ENCODE results near the gene ISG20L2.

ISG20L2 gene

GRCh38 chr1:156728599-156729462, at the start of gene ISG20L2:
Gene ISG20L2 (minus strand): TSS chr1:156728766. CDS start chr1:156727652, 1,114 bp downstream.
- peak within 1 kb of the TSS; percentile 100 for H3K4me3 ChIP-seq (ENCODE audit: low read length)
- TF ChIP-seq CTCF (conservative IDR thresholded peaks at IDR 0.05; ENCODE audit: low read length) = 0 out of 2 replicates have a peak, but pooled peaks have one; percentile 9

GRCh38 chr1:156777573-156777972, 49.0 kb upstream of the ISG20L2 start:
- no peak for DNase-seq (ENCODE audit: low read depth)
- H3K4me3 ChIP-seq (ENCODE audit: low read length) = no peak overlapping the region
- TF ChIP-seq CTCF (conservative IDR thresholded peaks at IDR 0.05; ENCODE audit: low read length) = no peak

More at GRCh38 chr1:156728599-156729462, at the start of gene ISG20L2:
- DNase-seq (ENCODE audit: low read depth) = peak; percentile 97

GRCh38 chr1:156776942-156777341, 48.4 kb upstream of the ISG20L2 start:
- TF ChIP-seq CTCF (conservative IDR thresholded peaks at IDR 0.05; ENCODE audit: low read length) = no peak
- H3K4me3 ChIP-seq (ENCODE audit: low read length) = no peak overlapping the region
- no peak for DNase-seq (ENCODE audit: low read depth)

GRCh38 chr1:156775799-156776198, 47.2 kb upstream of the ISG20L2 start:
- no peak overlapping the region for H3K4me3 ChIP-seq (ENCODE audit: low read length)
- TF ChIP-seq CTCF (conservative IDR thresholded peaks at IDR 0.05; ENCODE audit: low read length) = no peak
- DNase-seq (ENCODE audit: low read depth) = no peak

- H3K4me3 ChIP-seq (ENCODE audit: low read length) = no peak overlapping the region
- no peak for TF ChIP-seq CTCF (conservative IDR thresholded peaks at IDR 0.05; ENCODE audit: low read length)
- DNase-seq (ENCODE audit: low read depth) = no peak
Measured at GRCh38 chr1:156773607-156774006, 45.0 kb upstream of the ISG20L2 start.

GRCh38 chr1:156772728-156773497, 44.3 kb upstream of the ISG20L2 start:
- H3K4me3 ChIP-seq (ENCODE audit: low read length) = no peak overlapping the region
- no peak for DNase-seq (ENCODE audit: low read depth)
- TF ChIP-seq CTCF (conservative IDR thresholded peaks at IDR 0.05; ENCODE audit: low read length) = no peak

All from AG10803 (cell line).